Effector memory CD4-positive, alpha-beta T cell (primary cell): Measurements from ENCODE around the gene GPC5.
"Not testable (repeated sequence)": the region's sequence is repeated elsewhere in the genome, so short reads cannot be mapped to it uniquely, and the experiment has no call there.

Experiments used
- DNase-seq, 3 donors: peaks; one replicate each; pipeline ENCODE4 v3.0.0-alpha.2; 2020
- H3K27ac ChIP-seq: 2 replicates; pipeline ENCODE4 v1.7.0; 2013; ENCODE audit warnings: mild to moderate bottlenecking, low read length, moderate library complexity; ENCODE audit not compliant: insufficient read depth, poor library complexity, severe bottlenecking
- H3K27me3 ChIP-seq: replicated peaks from 2 replicates; pipeline ENCODE4 v1.7.0; 2013; ENCODE audit warnings: mild to moderate bottlenecking, low read length; ENCODE audit not compliant: insufficient read depth, control insufficient read depth, poor library complexity, severe bottlenecking
- H3K36me3 ChIP-seq: 2 replicates; pipeline ENCODE4 v1.7.0; 2013; ENCODE audit warnings: mild to moderate bottlenecking, low read length, moderate library complexity; ENCODE audit not compliant: control insufficient read depth, insufficient read depth
- H3K4me1 ChIP-seq: 2 replicates; pipeline ENCODE4 v1.7.0; 2013; ENCODE audit warnings: low read length, mild to moderate bottlenecking; ENCODE audit not compliant: control insufficient read depth, insufficient read depth, poor library complexity, severe bottlenecking
- H3K4me3 ChIP-seq: 2 replicates; pipeline ENCODE4 v1.7.0; 2013; ENCODE audit warnings: low read length, low read depth, mild to moderate bottlenecking; ENCODE audit not compliant: insufficient read depth, poor library complexity, severe bottlenecking
- H3K9me3 ChIP-seq: 2 replicates; pipeline ENCODE4 v1.7.0; 2013; ENCODE audit warnings: mild to moderate bottlenecking, low read length, moderate library complexity; ENCODE audit not compliant: control insufficient read depth

Gene GPC5

DNA sequence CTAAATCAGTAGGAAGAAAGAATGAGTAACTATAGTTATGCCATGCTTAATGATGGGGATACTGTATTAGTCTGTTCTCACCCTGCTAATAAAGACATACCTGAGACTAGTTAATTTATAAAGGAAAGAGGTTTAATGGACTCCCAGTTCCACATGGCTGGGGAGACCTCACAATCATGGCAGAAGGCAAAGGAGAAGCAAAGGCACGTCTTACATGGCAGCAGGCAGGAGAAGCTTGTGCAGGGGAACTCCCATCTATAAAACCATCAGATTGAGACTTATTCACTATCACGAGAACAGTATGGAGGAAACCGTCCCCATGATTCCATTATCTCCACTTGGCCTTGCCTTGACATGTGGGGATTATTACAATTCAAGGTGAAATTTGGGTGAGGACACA, 1084.4 kb downstream of the GPC5 start:
- not testable (repeated sequence) for H3K27me3 ChIP-seq, H3K9me3 ChIP-seq

DNA sequence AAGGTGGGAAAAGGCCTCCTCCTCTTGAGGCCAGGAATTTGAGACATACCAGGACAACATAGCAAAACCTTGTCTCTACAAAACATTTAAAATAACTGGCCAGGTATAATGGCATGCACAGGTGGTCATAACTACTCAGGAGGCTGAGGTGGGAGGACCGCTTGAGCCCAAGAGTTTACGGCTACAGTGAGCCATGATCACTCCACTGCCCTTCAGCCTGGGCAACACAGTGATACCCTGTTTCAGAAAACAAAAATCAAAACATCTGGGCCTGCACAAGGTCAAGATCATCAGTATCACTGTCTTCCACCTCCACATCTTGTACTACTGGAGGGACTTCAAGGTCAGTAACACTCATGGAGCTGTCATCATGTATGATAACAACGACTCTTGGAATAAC, 1085.5 kb downstream of the GPC5 start:
- Histone ChIP-seq H3K4me3 (no peak overlapping the region), H3K27ac (no peak overlapping the region), H3K36me3 (no peaks in the 10 kb centered on the region), H3K4me1 (no peaks in the 10 kb centered on the region), H3K27me3 (no peaks in the 10 kb centered on the region), H3K9me3 (no peaks in the 10 kb centered on the region)
- DNase-seq, result no peak

More for the DNA sequence above, 1084.4 kb downstream of the GPC5 start:
- not testable (repeated sequence) for H3K27ac ChIP-seq, DNase-seq, H3K4me1 ChIP-seq, H3K4me3 ChIP-seq, H3K36me3 ChIP-seq

DNA sequence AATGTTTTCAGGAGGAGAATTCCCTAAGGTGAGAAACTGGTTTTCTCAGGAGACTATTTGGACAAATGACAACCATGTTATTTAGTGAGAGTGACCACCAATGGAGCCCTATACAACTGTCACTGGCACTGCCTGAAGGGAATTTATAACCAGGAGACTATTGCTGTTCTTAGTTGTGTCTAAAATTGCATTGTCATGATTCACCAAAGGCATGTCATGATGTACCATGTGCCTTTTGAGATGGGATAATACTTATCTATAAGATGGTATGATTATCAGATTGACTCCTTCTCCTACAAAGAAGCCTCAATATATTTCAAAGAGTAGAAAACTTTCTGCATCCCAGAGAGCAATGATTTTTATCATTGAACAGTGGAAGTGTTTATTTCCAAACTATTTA, 1088.8 kb downstream of the GPC5 start:
- Histone ChIP-seq H3K36me3 (no peaks in the 10 kb centered on the region), H3K27me3 (no peaks in the 10 kb centered on the region), H3K9me3 (no peaks in the 10 kb centered on the region), H3K27ac (no peak overlapping the region), H3K4me1 (no peaks in the 10 kb centered on the region), H3K4me3 (no peak overlapping the region)
- no peak for DNase-seq

DNA sequence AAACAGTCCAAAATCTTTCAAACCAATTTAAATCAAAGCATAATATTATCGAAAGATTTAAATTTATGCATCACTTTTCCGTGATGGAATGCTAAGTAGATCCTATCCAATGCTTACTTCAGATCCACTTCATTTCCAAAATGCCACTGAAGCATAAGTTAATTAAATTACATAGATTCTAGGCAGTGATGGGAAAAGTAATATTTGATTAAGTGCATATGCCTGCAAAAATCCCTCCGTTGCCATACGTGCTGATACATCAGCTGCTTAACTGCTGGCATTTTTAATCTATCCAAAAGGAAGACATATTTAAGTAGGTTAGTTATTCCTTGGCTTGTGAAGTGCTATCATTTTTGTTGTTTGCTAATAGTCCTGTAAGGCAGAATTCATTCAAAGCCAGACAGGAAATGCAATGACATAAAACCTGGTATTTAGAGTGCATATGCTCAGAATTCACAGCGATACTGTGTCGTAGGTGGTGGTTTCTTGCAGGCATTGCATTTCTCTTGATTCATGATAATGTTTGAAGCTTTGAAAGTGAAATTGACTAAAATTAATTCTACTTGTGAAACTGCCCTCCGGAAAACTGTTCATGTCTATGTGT, 1089.9 kb downstream of the GPC5 start:
- Histone ChIP-seq H3K9me3 (no peaks in the 10 kb centered on the region), H3K4me3 (no peak overlapping the region), H3K27me3 (no peaks in the 10 kb centered on the region), H3K27ac (no peak overlapping the region), H3K36me3 (no peaks in the 10 kb centered on the region), H3K4me1 (no peaks in the 10 kb centered on the region)
- no peak for DNase-seq

DNA sequence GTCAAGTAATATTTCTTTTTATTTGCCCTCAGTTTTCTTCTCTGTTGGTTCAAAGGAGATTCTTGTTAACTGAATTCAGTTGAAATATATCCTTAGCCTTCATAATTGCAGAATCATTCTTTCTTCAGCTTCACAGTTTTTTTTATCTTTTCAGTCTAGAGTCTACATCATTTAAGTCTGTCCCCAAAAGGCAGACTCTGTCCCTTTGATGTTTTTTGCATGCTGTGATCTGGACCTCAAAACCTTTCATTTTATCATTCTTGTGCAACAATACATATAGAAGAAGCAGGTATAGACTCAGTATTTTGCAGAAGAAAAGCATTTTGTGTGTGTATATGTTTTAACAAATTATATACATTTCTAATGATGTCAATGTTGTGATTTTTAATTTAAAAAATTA, 1093.4 kb downstream of the GPC5 start:
- DNase-seq, result no peak
- no peak overlapping the region for H3K4me3 ChIP-seq
- no peaks in the 10 kb centered on the region for H3K36me3 ChIP-seq
- H3K27me3 ChIP-seq, result no peaks in the 10 kb centered on the region
- H3K4me1 ChIP-seq, result no peaks in the 10 kb centered on the region
- no peaks in the 10 kb centered on the region for H3K9me3 ChIP-seq
- no peak overlapping the region for H3K27ac ChIP-seq

DNA sequence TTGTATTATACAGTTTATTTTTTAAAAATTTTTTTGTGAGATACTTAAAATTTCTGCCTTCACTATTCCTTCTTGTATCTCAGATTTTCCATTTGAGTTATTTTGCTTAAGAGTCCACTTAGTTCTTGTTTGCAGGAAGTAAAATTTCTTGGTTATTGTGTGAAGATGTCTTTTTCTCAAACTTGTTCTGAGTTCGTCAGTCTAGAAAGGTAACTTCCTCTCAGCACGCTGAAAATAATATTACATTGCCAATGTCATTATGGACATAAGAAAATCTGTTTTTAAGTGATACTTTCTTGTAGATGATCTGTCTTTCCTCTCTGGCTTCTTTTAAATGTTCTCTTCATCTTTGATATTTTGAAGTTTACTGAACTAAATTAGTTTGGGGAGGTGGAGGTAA, 1096.5 kb downstream of the GPC5 start:
- no peak overlapping the region for H3K4me3 ChIP-seq
- H3K36me3 ChIP-seq, result no peaks in the 10 kb centered on the region
- no peak for DNase-seq
- H3K4me1 ChIP-seq, result no peaks in the 10 kb centered on the region
- no peaks in the 10 kb centered on the region for H3K9me3 ChIP-seq
- H3K27me3 ChIP-seq, result no peaks in the 10 kb centered on the region
- no peak overlapping the region for H3K27ac ChIP-seq

DNA sequence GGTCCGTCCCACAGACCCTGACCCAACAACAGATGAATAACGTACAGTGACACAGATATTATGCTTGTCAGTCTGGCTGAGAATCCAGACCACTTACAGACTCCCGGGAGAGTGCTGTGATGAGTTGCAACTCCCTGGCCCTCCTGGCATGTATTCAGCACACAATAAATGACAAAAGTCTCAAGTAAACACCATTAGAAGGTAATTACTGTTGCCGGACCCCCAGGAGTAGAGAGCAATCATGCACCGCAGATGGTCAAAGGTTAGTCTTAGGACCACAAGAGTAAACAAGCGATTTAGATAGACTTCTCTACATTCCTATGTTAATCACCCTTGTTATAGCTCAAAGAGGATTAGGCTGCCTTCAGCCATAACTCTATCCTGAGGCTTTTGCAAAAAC, 1101.8 kb downstream of the GPC5 start:
- DNase-seq, result no peak
- Histone ChIP-seq H3K27me3 (no peaks in the 10 kb centered on the region), H3K36me3 (no peaks in the 10 kb centered on the region), H3K4me1 (no peaks in the 10 kb centered on the region), H3K27ac (no peak overlapping the region), H3K4me3 (no peak overlapping the region), H3K9me3 (no peaks in the 10 kb centered on the region)

DNA sequence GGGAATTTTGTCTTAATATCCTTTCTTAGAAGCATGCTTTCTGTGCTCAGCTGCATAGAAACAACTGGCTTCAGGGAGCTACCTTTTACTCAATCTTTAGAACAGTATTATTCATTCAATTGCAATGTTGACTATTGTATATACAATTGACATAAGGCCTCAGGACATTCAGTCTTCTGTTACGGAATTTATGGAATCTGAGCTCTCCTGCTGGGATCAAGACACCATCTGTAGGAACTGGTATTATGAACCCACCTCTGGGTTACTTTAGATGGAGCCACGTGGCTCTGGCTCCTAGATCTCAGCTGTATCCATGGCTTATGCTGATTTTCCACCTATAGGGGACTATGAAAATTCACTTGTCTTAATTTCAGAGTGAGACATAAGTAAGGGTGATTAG, 1112.0 kb downstream of the GPC5 start:
- DNase-seq, result no peak
- no peak overlapping the region for H3K27ac ChIP-seq

DNA sequence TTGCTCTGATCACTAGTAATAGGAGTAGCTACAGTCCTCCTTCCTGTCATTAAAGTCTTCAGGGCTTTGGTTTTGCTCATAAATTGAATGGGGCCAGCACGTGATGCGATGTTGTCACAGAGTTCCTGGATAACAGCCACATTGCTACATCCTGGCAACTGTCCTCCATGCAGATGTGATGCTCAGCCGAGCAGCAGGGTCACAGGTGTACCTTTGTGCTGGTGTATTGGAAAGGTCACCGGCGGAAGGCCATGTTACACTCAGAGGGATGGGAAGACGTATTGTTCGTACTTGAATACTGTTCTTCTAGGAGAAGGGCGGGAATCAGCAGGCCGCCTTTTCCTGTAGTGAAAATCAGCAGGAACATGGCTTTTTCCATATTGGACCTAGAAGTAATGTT, 1114.4 kb downstream of the GPC5 start:
- no peak for DNase-seq
- H3K4me1 ChIP-seq, result no peaks in the 10 kb centered on the region
- no peak overlapping the region for H3K27ac ChIP-seq

More for the DNA sequence above, 1112.0 kb downstream of the GPC5 start:
- Histone ChIP-seq H3K4me1 (no peaks in the 10 kb centered on the region), H3K36me3 (no peaks in the 10 kb centered on the region), H3K4me3 (no peak overlapping the region), H3K9me3 (no peaks in the 10 kb centered on the region), H3K27me3 (no peaks in the 10 kb centered on the region)

DNA sequence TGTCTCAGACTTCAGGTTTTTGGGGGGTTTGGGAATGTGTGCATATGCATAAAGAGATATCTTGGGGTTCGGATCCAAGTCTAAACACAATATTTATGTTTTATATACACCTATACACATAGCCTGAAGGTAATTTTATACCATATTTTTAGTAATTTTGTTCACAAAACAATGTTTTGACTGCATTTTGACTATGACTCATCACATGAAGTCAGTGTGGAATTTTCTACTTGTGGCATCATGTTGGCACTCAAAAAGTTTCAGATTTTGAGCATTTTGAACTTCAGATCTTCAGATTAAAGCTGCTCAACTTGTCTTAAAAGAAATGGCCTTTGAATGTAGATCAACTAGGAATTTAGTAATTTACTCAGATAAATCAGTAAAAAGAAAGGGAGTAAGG, 1115.3 kb downstream of the GPC5 start:
- Histone ChIP-seq H3K36me3 (no peaks in the 10 kb centered on the region), H3K4me3 (no peak overlapping the region), H3K27me3 (no peaks in the 10 kb centered on the region), H3K9me3 (no peaks in the 10 kb centered on the region), H3K4me1 (no peaks in the 10 kb centered on the region), H3K27ac (no peak overlapping the region)
- DNase-seq, result no peak

More for the DNA sequence above, 1114.4 kb downstream of the GPC5 start:
- no peaks in the 10 kb centered on the region for H3K27me3 ChIP-seq
- H3K4me3 ChIP-seq, result no peak overlapping the region
- no peaks in the 10 kb centered on the region for H3K9me3 ChIP-seq
- H3K36me3 ChIP-seq, result no peaks in the 10 kb centered on the region
